GM23338 (cell line): Measurements from ENCODE around the gene OGFOD2. TPM values are rescaled to one million over a fixed set of nuclear protein-coding genes. Genes with fewer than 3 reads are reported as not detected.

Experiments
- ATAC-seq: fragments of 200-7000 bp; cut with Tn5 transposase; 3 replicates; pipeline ENCODE4 v1.9.1; 2020
- DNase-seq: peaks from one replicate; pipeline ENCODE4 v3.0.0-alpha.2; 2015; ENCODE audit warnings: low spot score
- H2AFZ ChIP-seq: fragments of 200-600 bp; sonication (generic); 2 replicates; pipeline ENCODE4 v1.8.0; 2016; ENCODE audit warnings: antibody characterized with exemption, mild to moderate bottlenecking, moderate library complexity
- H3F3A ChIP-seq: fragments of 200-600 bp; sonication (generic); replicated peaks from 2 replicates; pipeline ENCODE4 v1.8.0; 2017; ENCODE audit warnings: antibody characterized with exemption, mixed run types, low read depth
- H3K27ac ChIP-seq: fragments of 200-600 bp; sonication (generic); 2 replicates; pipeline ENCODE4 v1.6.1; 2016; ENCODE audit warnings: low read depth
- H3K27me3 ChIP-seq: fragments of 200-600 bp; sonication (generic); 2 replicates; pipeline ENCODE4 v1.8.0; 2016; ENCODE audit warnings: mild to moderate bottlenecking, mixed run types, moderate library complexity; ENCODE audit not compliant: insufficient read depth
- H3K36me3 ChIP-seq: fragments of 200-600 bp; sonication (generic); 2 replicates; pipeline ENCODE4 v1.8.0; 2016; ENCODE audit warnings: mild to moderate bottlenecking; ENCODE audit not compliant: insufficient read depth
- H3K4me1 ChIP-seq: fragments of 200-600 bp; sonication (generic); 2 replicates; pipeline ENCODE4 v1.8.0; 2016; ENCODE audit warnings: mild to moderate bottlenecking, moderate library complexity; ENCODE audit not compliant: insufficient read depth
- H3K4me2 ChIP-seq: fragments of 200-600 bp; sonication (generic); 2 replicates; pipeline ENCODE4 v1.7.1; 2017; ENCODE audit warnings: mixed run types
- H3K4me3 ChIP-seq: fragments of 200-600 bp; sonication (generic); 2 replicates; pipeline ENCODE4 v1.6.1; 2016; ENCODE audit warnings: mixed run types
- H3K79me2 ChIP-seq: fragments of 200-600 bp; sonication (generic); replicated peaks from 2 replicates; pipeline ENCODE4 v1.8.0; 2017; ENCODE audit warnings: mild to moderate bottlenecking; ENCODE audit not compliant: insufficient read depth
- H3K9me2 ChIP-seq: fragments of 200-600 bp; sonication (generic); 2 replicates; pipeline ENCODE4 v1.8.0; 2017; ENCODE audit not compliant: insufficient read depth
- H4K20me1 ChIP-seq: fragments of 200-600 bp; sonication (generic); replicated peaks from 2 replicates; pipeline ENCODE4 v1.8.0; 2017; ENCODE audit warnings: mild to moderate bottlenecking; ENCODE audit not compliant: insufficient read depth
- H3K27ac Mint-ChIP-seq: 2 replicates; pipeline ENCODE4 v1.8.0; 2020; ENCODE audit warnings: inconsistent platforms, mild to moderate bottlenecking, moderate library complexity, mixed read lengths
- H3K27me3 Mint-ChIP-seq: 3 replicates; pipeline ENCODE4 v1.8.0; 2022; ENCODE audit warnings: low read depth, mild to moderate bottlenecking, moderate library complexity, mixed read lengths, inconsistent platforms; ENCODE audit not compliant: insufficient read depth, poor library complexity
- H3K36me3 Mint-ChIP-seq: 3 replicates; pipeline ENCODE4 v1.8.0; 2021; ENCODE audit warnings: low read depth, mild to moderate bottlenecking, inconsistent platforms, moderate library complexity, mixed read lengths
- H3K4me1 Mint-ChIP-seq: 3 replicates; pipeline ENCODE4 v1.8.0; 2020; ENCODE audit warnings: mild to moderate bottlenecking, inconsistent platforms, mixed read lengths
- H3K4me3 Mint-ChIP-seq: 3 replicates; pipeline ENCODE4 v1.8.0; 2021; ENCODE audit warnings: moderate library complexity, mild to moderate bottlenecking, inconsistent platforms, mixed read lengths
- H3K9me3 Mint-ChIP-seq: 3 replicates; pipeline ENCODE4 v1.8.0; 2020; ENCODE audit warnings: moderate library complexity, mild to moderate bottlenecking, inconsistent platforms, mixed read lengths
- CREB1 ChIP-seq: fragments of 250-450 bp; sonication (Bioruptor Pico); IDR thresholded peaks from 2 replicates; pipeline ENCODE4 v1.5.0; 2020; ENCODE audit warnings: low read depth, mild to moderate bottlenecking, moderate library complexity
- CTCF ChIP-seq, 2 experiments: fragments of 200-600 bp in 1 of 2; sonication (generic) in 1 of 2; conservative IDR thresholded peaks; 2 replicates each; pipeline versions ENCODE4 v1.5.1 to v1.6.1; 2016 to 2017; ENCODE audit warnings: antibody characterized with exemption in 2 of 2, low read depth in 2 of 2, mild to moderate bottlenecking in 2 of 2, moderate library complexity in 1 of 2
- EZH2 ChIP-seq: fragments of 200-600 bp; sonication (generic); IDR thresholded peaks from one replicate; pipeline ENCODE4 v1.8.0; 2017; ENCODE audit warnings: antibody characterized with exemption, mild to moderate bottlenecking, low read depth; ENCODE audit not compliant: unreplicated experiment
- EZH2phosphoT487 ChIP-seq: fragments of 200-600 bp; sonication (generic); IDR thresholded peaks from one replicate; pipeline ENCODE4 v1.8.1; 2018; ENCODE audit warnings: antibody characterized with exemption; ENCODE audit not compliant: unreplicated experiment
- JUNB ChIP-seq: IDR thresholded peaks from one replicate; pipeline ENCODE4 v1.6.1; 2016; ENCODE audit warnings: antibody characterized with exemption; ENCODE audit not compliant: unreplicated experiment
- NANOG ChIP-seq: IDR thresholded peaks from 2 replicates; pipeline ENCODE4 v1.6.1; 2016; ENCODE audit warnings: antibody characterized with exemption, borderline replicate concordance
- POLR2AphosphoS5 ChIP-seq: IDR thresholded peaks from 2 replicates; pipeline ENCODE4 v1.6.1; 2016; ENCODE audit warnings: antibody characterized with exemption, low read depth
- STAT1 ChIP-seq: IDR thresholded peaks from one replicate; pipeline ENCODE4 v1.6.1; 2016; ENCODE audit warnings: antibody characterized with exemption; ENCODE audit not compliant: unreplicated experiment
- ZNF114 ChIP-seq: fragments of 250-450 bp; sonication (Bioruptor Pico); IDR thresholded peaks from 2 replicates; pipeline ENCODE4 v1.5.0; 2020; ENCODE audit warnings: mild to moderate bottlenecking, moderate library complexity
- ZNF331 ChIP-seq: fragments of 250-450 bp; sonication (Bioruptor Pico); IDR thresholded peaks from 2 replicates; pipeline ENCODE4 v1.5.0; 2020; ENCODE audit warnings: low read depth, mild to moderate bottlenecking, moderate library complexity
- ZNF462 ChIP-seq: fragments of 250-450 bp; sonication (Bioruptor Pico); IDR thresholded peaks from 2 replicates; pipeline ENCODE4 v1.5.0; 2020; ENCODE audit warnings: mild to moderate bottlenecking, moderate library complexity
- polyA plus RNA-seq: library from polyadenylated mRNA; unstranded; fragments of >200 nt; fragmentation: Nextera tagmentation; extraction: Ambion mirVana; gene quantifications from 2 replicates; pipeline ENCODE4 v1.2.1, GENCODE V29; 2016
- total RNA-seq: library from RNA; depleted of rRNA; stranded (reverse); fragments of >200 nt; shearing (Covaris generic); gene quantifications from 2 replicates; pipeline ENCODE4 v1.2.3, GENCODE V29; 2014
- TF ChIP-seq, protein P1 (sequence below): IDR thresholded peaks from 2 replicates; pipeline ENCODE4 v1.6.1; 2016; ENCODE audit warnings: antibody characterized with exemption
- TF ChIP-seq, protein P2 (sequence below): IDR thresholded peaks from one replicate; pipeline ENCODE4 v1.6.1; 2018; ENCODE audit warnings: antibody characterized with exemption; ENCODE audit not compliant: unreplicated experiment

OGFOD2 gene
- total and polyA plus RNA-seq, 2 experiments from 2014 or later, result 13.1 to 16.1 TPM

GRCh38 chr12:122996621-122997342 is 21.7 kb downstream of the OGFOD2 start:
- no peak for DNase-seq
- TF ChIP-seq STAT1 (no peak), ZNF331 (CRISPR knock-in tag) (no peak), ZNF462 (CRISPR knock-in tag) (no peak), EZH2 (no peak), CREB1 (CRISPR knock-in tag) (no peak), CTCF (conservative IDR thresholded peaks at IDR 0.05; ENCODE audit: low read depth in 2 of 2) (no peak; a peak in 1 of 4 replicates), POLR2AphosphoS5 (no peak), NANOG (no peak), JUNB (no peak), EZH2phosphoT487 (no peak), ZNF114 (CRISPR knock-in tag) (no peak)
- TF ChIP-seq, protein P1, sequence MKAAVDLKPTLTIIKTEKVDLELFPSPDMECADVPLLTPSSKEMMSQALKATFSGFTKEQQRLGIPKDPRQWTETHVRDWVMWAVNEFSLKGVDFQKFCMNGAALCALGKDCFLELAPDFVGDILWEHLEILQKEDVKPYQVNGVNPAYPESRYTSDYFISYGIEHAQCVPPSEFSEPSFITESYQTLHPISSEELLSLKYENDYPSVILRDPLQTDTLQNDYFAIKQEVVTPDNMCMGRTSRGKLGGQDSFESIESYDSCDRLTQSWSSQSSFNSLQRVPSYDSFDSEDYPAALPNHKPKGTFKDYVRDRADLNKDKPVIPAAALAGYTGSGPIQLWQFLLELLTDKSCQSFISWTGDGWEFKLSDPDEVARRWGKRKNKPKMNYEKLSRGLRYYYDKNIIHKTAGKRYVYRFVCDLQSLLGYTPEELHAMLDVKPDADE, result no peak
- TF ChIP-seq, protein P2, sequence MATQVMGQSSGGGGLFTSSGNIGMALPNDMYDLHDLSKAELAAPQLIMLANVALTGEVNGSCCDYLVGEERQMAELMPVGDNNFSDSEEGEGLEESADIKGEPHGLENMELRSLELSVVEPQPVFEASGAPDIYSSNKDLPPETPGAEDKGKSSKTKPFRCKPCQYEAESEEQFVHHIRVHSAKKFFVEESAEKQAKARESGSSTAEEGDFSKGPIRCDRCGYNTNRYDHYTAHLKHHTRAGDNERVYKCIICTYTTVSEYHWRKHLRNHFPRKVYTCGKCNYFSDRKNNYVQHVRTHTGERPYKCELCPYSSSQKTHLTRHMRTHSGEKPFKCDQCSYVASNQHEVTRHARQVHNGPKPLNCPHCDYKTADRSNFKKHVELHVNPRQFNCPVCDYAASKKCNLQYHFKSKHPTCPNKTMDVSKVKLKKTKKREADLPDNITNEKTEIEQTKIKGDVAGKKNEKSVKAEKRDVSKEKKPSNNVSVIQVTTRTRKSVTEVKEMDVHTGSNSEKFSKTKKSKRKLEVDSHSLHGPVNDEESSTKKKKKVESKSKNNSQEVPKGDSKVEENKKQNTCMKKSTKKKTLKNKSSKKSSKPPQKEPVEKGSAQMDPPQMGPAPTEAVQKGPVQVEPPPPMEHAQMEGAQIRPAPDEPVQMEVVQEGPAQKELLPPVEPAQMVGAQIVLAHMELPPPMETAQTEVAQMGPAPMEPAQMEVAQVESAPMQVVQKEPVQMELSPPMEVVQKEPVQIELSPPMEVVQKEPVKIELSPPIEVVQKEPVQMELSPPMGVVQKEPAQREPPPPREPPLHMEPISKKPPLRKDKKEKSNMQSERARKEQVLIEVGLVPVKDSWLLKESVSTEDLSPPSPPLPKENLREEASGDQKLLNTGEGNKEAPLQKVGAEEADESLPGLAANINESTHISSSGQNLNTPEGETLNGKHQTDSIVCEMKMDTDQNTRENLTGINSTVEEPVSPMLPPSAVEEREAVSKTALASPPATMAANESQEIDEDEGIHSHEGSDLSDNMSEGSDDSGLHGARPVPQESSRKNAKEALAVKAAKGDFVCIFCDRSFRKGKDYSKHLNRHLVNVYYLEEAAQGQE, result no peak

More at GRCh38 chr12:122996621-122997342, 21.7 kb downstream of the OGFOD2 start:
- Mint-ChIP-seq H3K36me3 (no peaks in the 10 kb centered on the region), H3K9me3 (no peaks in the 10 kb centered on the region; the same call in 2 of the 3 replicates), H3K4me3 (no peak overlapping the region), H3K27me3 (peaks cover 13% of the 10 kb centered on the region), H3K4me1 (no peaks in the 10 kb centered on the region), H3K27ac (no peak overlapping the region)
- Histone ChIP-seq H3K9me2 (no peaks in the 10 kb centered on the region), H3K4me2 (no peak overlapping the region), H3K27me3 (no peaks in the 10 kb centered on the region), H3K4me3 (no peak overlapping the region), H2AFZ (no peak overlapping the region), H3K79me2 (no peaks in the 10 kb centered on the region), H4K20me1 (no peaks in the 10 kb centered on the region), H3K36me3 (no peaks in the 10 kb centered on the region), H3F3A (no peaks in the 10 kb centered on the region), H3K27ac (no peak overlapping the region), H3K4me1 (no peaks in the 10 kb centered on the region)
- ATAC-seq, result no peak
